Measurements from ENCODE around the gene DLK1.

Gene DLK1

GRCh38 chr14:100780646-100781355, 54.1 kb downstream of the DLK1 start:
- DNase-seq = no peak

- no peak for DNase-seq
Measured at GRCh38 chr14:100781952-100782351, 55.3 kb downstream of the DLK1 start.

GRCh38 chr14:100782516-100783320, 56.0 kb downstream of the DLK1 start:
- no peak for DNase-seq

- no peak for DNase-seq
Measured at GRCh38 chr14:100783630-100784370, 57.1 kb downstream of the DLK1 start.

GRCh38 chr14:100784523-100785337, 58.0 kb downstream of the DLK1 start:
- no peak for DNase-seq

- no peak for DNase-seq
Measured at GRCh38 chr14:100785338-100785615, 58.6 kb downstream of the DLK1 start.

- no peak for DNase-seq
Measured at GRCh38 chr14:100785626-100786025, 58.9 kb downstream of the DLK1 start.

- no peak for DNase-seq
Measured at GRCh38 chr14:100786131-100786530, 59.4 kb downstream of the DLK1 start.

- no peak for DNase-seq
Measured at GRCh38 chr14:100786576-100787219, 60.0 kb downstream of the DLK1 start.

- no peak for DNase-seq
Measured at GRCh38 chr14:100787659-100788058, 61.0 kb downstream of the DLK1 start.
